Measurements from ENCODE around the gene ZNF8. TPM values are rescaled to one million over a fixed set of nuclear protein-coding genes. Genes with fewer than 3 reads are reported as not detected.
A peak's percentile ranks its signal among the peaks of the same experiment; 100 is the strongest.
"Not testable (repeated sequence)": the region's sequence is repeated elsewhere in the genome, so short reads cannot be mapped to it uniquely, and the experiment has no call there.

The ZNF8 gene
- total RNA-seq, 1 donor from 2014 or later: 5.3 TPM

DNA sequence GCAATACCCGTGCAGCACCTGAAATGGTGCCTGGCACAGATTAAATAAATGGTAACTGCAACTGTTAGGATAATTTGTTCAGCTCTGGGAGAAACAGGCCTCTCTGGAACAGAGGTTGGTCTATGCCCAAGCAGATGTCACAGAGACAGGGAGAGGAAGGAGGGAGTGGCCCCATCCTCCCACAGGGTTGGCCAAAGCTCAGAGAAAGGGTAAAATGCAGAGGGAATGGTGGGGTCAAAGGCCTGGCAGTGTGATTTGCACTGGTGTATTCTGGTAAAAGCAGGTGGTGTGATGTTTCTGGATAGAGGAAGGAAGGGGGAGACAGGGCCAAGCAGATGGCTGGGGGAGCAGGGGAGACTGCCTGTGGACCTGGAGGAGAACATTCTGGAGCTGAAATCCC is 57.5 kb downstream of the ZNF8 start:
- no peak for DNase-seq (ENCODE audit: low spot score)

DNA sequence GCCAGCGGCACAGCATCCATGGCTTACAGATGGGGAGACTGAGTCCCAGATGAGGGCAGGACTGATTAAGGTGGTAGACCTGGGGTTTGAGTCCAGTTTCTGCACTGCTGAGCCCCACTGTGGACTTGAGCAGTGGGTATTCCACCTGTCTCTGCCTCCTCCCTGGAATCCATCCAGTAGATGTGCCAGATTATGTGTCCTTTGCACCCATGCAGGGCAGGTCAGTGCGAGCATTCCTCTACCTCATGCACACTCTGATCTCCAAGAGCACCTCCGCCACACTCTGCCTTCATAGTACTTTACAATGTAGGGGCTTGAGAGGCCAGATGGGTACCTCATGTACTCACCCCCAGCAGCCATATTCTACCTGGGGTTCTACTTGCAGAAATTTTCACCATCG is 58.1 kb downstream of the ZNF8 start:
- no peak for DNase-seq (ENCODE audit: low spot score)

DNA sequence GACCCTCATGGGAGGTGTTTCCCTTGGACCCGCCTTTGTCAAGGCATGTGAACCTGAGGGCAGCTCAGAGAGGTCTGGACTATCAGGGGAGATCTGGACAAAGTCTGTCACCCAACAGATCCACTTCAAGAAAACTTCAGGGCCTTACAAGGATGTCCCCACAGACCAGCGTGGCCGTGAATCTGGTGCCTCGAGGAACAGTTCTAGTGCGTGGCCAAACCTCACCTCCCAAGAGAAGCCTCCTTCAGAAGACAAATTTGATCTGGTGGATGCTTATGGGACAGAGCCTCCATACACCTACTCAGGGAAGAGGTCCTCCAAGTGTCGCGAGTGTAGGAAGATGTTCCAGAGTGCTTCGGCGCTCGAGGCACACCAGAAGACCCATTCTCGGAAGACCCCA is 59.6 kb downstream of the ZNF8 start:
- DNase-seq (ENCODE audit: low spot score): no peak

DNA sequence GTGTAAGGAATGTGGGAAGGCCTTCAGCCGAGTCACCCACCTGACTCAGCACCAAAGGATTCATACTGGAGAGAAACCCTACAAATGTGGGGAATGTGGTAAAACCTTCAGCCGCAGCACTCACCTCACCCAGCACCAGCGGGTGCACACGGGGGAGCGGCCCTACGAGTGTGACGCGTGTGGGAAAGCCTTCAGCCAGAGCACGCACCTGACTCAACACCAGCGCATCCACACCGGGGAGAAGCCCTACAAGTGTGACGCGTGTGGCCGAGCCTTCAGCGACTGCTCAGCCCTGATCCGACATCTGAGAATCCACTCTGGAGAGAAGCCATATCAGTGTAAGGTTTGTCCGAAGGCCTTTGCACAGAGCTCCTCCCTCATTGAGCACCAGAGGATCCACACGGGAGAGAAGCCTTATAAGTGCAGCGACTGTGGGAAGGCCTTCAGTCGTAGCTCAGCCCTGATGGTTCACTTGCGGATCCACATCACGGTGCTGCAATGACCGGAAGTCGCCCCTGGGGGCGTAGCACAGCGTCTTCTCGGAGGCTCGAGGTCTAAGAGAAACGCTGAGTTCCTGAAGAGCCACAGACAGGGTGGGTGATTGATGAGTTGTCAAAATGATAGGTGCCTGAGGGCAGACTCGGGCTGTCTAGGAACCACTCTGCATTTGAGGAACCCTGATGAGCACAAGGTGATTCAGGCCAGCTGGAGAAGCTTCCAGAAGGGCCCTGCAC is 60.2 kb downstream of the ZNF8 start:
- no peak for DNase-seq (ENCODE audit: low spot score)

DNA sequence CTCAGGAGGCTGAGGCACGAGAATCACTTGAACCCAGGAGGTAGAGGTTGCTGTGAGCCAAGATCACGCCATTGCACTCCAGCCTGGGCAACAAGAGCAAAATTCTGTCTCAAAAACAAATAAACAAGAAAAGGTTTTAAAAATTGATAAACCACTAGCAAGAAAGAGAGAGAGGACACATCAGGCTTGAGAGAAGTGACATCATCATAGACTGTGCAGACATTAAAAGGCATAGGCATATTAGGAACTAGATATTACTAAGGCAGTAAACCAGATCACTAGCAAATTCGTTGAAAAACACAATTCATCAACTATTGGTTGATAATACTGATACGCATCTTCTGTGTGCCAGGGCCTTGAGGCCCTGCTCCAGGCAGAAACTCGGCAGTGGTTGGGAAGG is 66.8 kb downstream of the ZNF8 start:
- no peak for DNase-seq (ENCODE audit: low spot score)

DNA sequence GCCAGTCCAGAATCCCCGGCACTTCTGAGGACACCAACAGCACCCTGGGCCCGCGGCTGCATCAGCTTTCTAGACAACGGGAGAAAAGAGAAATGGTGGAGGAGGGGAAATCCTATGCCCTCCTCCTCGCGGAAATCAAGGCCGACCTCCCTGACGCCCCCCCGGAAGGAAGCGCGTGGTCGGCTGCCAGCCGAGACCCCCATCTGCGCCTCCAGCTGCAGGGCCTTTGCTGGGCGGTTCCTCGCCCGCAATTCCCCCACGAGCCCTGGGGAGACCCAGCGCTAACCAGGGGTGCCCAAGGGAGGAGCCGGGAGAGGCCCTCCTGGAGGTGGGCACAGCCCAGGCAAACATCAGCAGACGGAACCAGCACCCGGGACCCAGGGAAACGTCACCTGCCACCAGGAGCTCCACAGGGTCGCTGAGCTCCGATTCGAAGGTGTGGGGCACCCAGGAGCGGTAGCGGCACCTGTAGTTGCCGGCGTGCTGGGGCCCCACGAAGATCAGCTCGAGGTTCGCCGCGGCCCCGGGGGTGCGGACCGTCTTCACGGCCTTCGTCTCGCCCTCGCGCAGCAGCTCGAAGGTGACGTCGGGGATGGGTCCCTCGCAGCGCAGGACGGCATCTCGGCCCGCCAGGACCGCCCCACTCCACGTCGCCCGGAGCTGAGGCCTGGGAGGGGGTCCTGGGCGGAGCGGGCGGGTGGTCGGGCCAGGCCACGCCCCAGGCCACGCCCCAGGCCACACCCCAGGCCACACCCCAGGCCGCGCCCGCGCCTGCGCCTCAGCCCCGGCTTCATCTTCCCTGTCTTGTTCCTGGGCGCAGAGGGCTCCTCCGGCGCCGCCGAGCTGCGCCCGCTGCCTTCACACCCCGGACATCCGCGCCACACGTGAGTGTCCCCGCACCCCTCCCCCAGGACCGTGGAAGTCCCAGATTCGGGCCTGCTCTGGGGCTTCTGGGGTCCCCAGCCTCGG is 68.5 kb downstream of the ZNF8 start:
- peak; percentile 75 for DNase-seq (ENCODE audit: low spot score)

DNA sequence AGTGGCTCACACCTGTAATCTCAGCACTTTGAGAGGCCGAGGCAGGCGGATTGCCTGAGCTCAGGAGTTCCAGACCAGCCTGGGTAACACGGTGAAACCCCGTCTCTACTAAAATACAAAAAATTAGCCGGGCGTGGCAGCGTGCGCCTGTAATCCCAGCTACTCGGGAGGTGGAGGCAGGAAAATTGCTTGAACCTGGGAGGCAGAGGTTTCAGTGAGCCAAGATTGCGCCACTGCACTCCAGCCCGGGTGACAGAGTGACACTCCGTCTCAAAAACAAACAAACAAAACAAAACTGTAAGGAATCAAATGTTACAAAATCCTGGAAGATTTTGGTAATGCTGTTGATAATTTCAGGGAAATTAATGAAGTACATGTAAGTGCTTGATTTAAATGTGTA is 69.3 kb downstream of the ZNF8 start:
- not testable (repeated sequence) for DNase-seq (ENCODE audit: low spot score)

DNA sequence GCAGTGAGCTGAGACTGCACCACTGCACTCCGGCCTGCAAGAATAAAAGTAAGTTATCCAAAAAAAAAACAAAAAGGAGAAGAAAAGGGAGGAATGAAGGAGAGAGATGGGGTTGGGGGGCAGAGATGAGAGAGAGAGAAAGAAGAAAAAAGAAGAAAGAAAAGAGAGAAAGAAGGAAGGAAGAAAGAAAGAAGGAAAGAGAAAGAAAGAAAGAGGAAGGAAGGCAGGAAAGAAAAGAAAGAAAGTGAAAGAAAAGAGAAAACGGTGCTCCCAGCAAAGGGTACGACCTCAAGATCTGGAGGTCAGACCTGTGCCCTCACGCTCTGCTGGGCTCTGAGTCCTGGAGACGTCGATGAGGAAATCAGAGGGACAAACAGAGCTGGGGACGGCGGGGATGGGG is 70.8 kb downstream of the ZNF8 start:
- no peak for DNase-seq (ENCODE audit: low spot score)

DNA sequence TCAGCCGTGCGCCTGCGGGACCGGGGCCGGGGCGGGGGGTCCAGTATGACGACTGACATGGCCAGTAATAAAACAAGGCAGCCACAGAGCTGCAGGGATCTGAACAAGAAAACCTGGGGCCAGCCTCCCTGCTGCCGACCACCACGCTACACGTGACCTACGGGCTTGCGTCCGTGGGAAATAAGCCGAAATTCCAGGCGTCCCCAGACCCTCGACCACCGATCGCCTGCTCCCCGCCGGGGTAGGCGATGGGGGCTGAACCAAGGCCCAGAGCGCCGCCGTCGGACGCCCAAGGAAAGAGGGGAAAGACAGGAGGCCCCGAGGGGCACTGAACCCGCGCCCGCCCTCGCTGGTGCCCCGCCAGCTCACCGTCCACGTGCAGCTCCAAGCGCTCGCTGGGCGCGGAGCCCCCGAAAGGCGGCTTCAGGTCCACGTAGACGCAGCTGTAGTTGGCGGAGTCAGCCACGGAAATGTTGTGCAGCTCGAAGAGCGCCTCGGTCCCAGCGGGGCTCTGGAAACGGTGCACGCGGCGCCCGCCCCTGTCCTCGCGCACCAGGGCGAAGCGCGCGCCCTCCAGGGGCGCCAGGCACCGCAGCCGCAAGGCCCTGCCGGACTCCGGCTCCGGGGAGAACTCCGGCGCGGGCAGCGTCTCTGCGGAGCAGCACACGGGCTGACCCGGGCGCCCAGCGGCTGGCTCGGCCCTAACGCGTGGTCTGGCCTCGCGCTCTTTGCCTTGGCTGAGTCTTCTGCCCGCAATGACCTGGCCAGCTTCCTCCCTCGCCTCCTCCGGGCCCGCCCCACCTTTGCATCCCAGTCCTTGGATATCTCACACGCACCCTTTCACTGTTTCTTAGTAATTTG is 71.5 kb downstream of the ZNF8 start:
- no peak for DNase-seq (ENCODE audit: low spot score)

DNA sequence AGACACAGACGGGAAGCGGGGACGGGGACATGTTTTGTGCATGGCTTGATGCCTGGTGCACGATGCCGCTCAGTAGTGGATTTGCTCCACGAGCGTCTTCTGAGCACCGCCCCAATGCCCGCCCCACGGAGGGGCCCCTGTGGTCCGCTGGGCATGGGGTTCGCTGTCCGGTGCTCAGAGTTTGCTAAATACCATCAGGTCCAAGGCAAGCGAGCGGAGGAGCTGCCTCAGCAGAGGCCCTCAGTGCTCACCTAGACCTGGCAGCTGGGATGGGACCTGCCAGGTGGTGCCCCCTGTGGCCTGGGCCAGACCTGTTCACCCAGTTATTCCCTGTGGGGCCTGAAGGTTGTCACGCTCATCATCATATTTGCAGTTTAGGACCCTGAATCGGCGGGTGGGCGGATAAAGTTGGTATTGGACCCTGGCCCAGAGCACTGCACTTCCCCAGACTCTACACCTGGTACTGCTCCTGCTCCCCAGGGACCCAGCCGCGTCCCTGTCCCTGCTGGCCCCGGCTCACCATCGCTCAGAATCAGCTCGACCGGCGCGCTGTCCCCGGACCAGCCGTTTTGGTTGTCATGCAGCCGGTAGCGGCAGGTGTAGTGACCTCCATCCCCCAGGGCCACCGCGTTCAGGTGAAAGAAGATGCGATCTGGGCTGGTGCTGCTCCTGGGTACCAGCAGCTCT is 72.3 kb downstream of the ZNF8 start:
- no peak for DNase-seq (ENCODE audit: low spot score)

DNA sequence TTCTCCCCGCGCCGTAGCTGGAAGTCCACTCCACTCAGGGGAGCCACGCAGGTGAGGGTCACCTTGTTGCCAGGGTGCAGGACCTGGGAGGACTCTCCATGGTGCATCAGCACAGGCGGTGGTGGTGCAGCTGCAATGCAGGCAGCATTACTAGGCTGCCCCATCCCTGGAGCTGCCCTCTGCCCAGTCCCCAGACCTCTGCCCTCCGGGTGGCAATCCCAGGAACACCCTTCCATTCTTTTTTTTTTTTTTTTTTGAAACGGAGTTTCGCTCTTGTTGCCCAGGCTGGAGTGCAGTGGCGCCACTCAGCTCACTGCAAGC is 72.8 kb downstream of the ZNF8 start:
- DNase-seq (ENCODE audit: low spot score): no peak

DNA sequence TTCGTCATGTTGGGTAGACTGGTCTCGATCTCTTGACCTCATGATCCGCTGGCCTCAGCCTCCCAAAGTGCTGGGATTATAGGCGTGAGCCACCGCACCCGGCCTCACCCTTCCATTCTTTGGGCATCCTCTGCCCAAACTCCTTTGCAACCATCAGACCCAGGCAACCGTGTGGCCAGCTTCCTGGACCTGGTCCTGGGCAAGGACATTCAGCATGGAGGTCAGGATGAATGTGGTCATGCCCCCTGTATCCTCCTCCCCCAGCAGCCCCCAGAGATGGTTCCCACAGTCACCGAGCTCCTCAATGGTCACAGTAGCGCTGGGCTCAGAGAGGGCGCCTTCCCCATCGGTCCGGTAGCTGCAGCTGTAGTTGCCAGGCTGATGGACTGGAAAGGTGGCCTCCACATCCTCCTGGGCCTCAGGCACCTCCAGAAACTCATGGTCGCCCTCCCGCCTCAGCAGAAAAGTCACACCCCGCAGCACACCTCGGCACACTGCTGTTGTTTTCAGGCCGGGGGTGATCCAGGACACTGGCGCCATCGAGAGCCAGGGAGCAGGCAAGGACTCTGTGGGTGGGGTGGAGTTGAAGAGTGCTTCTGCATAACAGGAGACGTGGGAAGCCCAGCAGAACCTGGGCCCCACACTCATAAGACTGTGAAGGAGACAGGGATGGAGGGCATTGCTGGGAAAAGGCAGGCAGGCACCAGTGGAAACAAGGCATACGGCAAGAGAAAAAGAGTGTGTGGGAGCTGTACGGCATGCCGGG is 73.4 kb downstream of the ZNF8 start:
- no peak for DNase-seq (ENCODE audit: low spot score)

Other genes starting within 250 kb of the ZNF8 start
- 0.24 TPM for gene ZSCAN1, start 244.9 kb upstream of the ZNF8 start, total RNA-seq (ENCODE audit: insufficient read depth, low replicate concordance)
- gene ZNF135, start 219.7 kb upstream of the ZNF8 start, total RNA-seq (ENCODE audit: insufficient read depth, low replicate concordance): 8.9 TPM
- gene ZSCAN18, start 180.7 kb upstream of the ZNF8 start, total RNA-seq (ENCODE audit: insufficient read depth, low replicate concordance): 46.2 TPM
- gene ZNF329, start 128.2 kb upstream of the ZNF8 start, total RNA-seq (ENCODE audit: insufficient read depth, low replicate concordance): 11.8 TPM
- 14.7 TPM for gene ZNF274, start 95.9 kb upstream of the ZNF8 start, total RNA-seq (ENCODE audit: insufficient read depth, low replicate concordance)
- gene ZNF544, start 50.0 kb upstream of the ZNF8 start, total RNA-seq (ENCODE audit: insufficient read depth, low replicate concordance): 29.6 TPM
- gene ERVK3-1, start 26.4 kb downstream of the ZNF8 start, total RNA-seq (ENCODE audit: insufficient read depth, low replicate concordance): 43.3 TPM
- gene ZSCAN22, start 48.0 kb downstream of the ZNF8 start, total RNA-seq (ENCODE audit: insufficient read depth, low replicate concordance): 2.9 TPM
- 4.1 TPM for gene A1BG, start 74.5 kb downstream of the ZNF8 start, total RNA-seq (ENCODE audit: insufficient read depth, low replicate concordance)
- gene ZNF497, start 83.8 kb downstream of the ZNF8 start, total RNA-seq (ENCODE audit: insufficient read depth, low replicate concordance): 1.7 TPM
- gene ZNF837, start 102.1 kb downstream of the ZNF8 start, total RNA-seq (ENCODE audit: insufficient read depth, low replicate concordance): 3.4 TPM
- gene RPS5, start 108.3 kb downstream of the ZNF8 start, total RNA-seq (ENCODE audit: insufficient read depth, low replicate concordance): 1,414 TPM
- 0.72 TPM for gene RNF225, start 116.7 kb downstream of the ZNF8 start, total RNA-seq (ENCODE audit: insufficient read depth, low replicate concordance)
- 6.0 TPM for gene ZNF584, start 129.7 kb downstream of the ZNF8 start, total RNA-seq (ENCODE audit: insufficient read depth, low replicate concordance)
- gene ZNF132, start 161.2 kb downstream of the ZNF8 start, total RNA-seq (ENCODE audit: insufficient read depth, low replicate concordance): 24.8 TPM
- gene ZNF324B, start 172.7 kb downstream of the ZNF8 start, total RNA-seq (ENCODE audit: insufficient read depth, low replicate concordance): 16.4 TPM
- gene ZNF324, start 188.1 kb downstream of the ZNF8 start, total RNA-seq (ENCODE audit: insufficient read depth, low replicate concordance): 16.1 TPM
- gene ZNF446, start 197.4 kb downstream of the ZNF8 start, total RNA-seq (ENCODE audit: insufficient read depth, low replicate concordance): 7.0 TPM
- gene SLC27A5, start 233.0 kb downstream of the ZNF8 start, total RNA-seq (ENCODE audit: insufficient read depth, low replicate concordance): 7.2 TPM
- gene ZBTB45, start 240.9 kb downstream of the ZNF8 start, total RNA-seq (ENCODE audit: insufficient read depth, low replicate concordance): 1.2 TPM

All from umbilical cord (tissue), 2 donors.